ENCODE data around the gene QSOX2.

Gene QSOX2

GRCh38 chr9:136173648-136174290 lies 71.8 kb downstream of the QSOX2 start:
- no peaks in the 10 kb centered on the region for H3K4me1 ChIP-seq (ENCODE audit: control insufficient read depth in 2 of 2, insufficient read depth in 2 of 2, low read length in 2 of 2)
- H3K27ac ChIP-seq (ENCODE audit: low read depth in 2 of 2, low read length in 2 of 2) = no peak overlapping the region
- H3K9me3 ChIP-seq (ENCODE audit: control insufficient read depth in 2 of 2, low read length in 2 of 2) = no peaks in the 10 kb centered on the region
- H3K36me3 ChIP-seq (ENCODE audit: control insufficient read depth in 2 of 2, insufficient read depth in 2 of 2, low read length in 2 of 2) = no peaks in the 10 kb centered on the region
- peaks cover 4 to 6% of the 10 kb centered on the region in 2 donors for H3K27me3 ChIP-seq (ENCODE audit: control insufficient read depth in 2 of 2, insufficient read depth in 2 of 2, low read length in 2 of 2)
- no peak overlapping the region for H3K9ac ChIP-seq (ENCODE audit: low read depth in 1 of 2, low read length in 2 of 2)
- no peak overlapping the region for H3K4me3 ChIP-seq (ENCODE audit: low read length in 2 of 2)

DNA sequence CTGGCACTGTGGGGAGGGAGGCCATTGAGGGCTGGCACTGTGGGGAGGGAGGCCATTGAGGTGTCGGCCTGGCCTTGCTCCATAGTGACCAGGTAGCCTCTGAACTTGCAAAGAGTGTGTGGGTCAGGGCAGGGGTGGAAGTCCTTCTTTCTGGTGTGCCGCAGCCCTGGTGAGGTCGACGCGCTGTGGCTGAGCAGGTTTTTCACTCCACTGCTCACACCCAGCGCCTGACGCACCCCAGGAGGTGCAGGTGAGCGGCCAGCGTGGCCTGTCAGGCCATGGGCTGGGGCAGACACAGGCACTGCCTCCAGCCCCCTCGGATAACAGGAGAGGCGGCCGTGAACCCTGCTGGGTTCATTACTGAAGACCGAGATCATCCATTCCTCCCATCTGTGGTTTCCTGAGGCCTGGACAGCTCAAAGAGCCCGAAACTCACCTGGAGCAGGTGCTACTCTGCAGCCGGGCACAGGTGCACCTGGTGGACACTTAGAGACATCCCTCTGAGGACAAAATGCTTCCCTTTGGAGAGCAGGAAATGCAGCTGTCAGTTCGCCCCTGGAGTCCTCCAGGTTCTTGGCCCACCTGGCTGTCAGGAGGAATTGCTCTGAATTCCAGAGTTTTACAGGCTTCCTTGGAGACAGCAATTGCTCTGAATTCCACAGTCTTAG lies 73.1 kb downstream of the QSOX2 start:
- Histone ChIP-seq H3K4me3 (ENCODE audit: low read length in 2 of 2) (no peak overlapping the region), H3K27ac (ENCODE audit: low read depth in 2 of 2, low read length in 2 of 2) (no peak overlapping the region), H3K9me3 (ENCODE audit: control insufficient read depth in 2 of 2, low read length in 2 of 2) (no peaks in the 10 kb centered on the region), H3K27me3 (ENCODE audit: control insufficient read depth in 2 of 2, insufficient read depth in 2 of 2, low read length in 2 of 2) (peaks cover 6 to 7% of the 10 kb centered on the region in 2 donors), H3K4me1 (ENCODE audit: control insufficient read depth in 2 of 2, insufficient read depth in 2 of 2, low read length in 2 of 2) (no peaks in the 10 kb centered on the region), H3K9ac (ENCODE audit: low read depth in 1 of 2, low read length in 2 of 2) (no peak overlapping the region), H3K36me3 (ENCODE audit: control insufficient read depth in 2 of 2, insufficient read depth in 2 of 2, low read length in 2 of 2) (no peaks in the 10 kb centered on the region)

DNA sequence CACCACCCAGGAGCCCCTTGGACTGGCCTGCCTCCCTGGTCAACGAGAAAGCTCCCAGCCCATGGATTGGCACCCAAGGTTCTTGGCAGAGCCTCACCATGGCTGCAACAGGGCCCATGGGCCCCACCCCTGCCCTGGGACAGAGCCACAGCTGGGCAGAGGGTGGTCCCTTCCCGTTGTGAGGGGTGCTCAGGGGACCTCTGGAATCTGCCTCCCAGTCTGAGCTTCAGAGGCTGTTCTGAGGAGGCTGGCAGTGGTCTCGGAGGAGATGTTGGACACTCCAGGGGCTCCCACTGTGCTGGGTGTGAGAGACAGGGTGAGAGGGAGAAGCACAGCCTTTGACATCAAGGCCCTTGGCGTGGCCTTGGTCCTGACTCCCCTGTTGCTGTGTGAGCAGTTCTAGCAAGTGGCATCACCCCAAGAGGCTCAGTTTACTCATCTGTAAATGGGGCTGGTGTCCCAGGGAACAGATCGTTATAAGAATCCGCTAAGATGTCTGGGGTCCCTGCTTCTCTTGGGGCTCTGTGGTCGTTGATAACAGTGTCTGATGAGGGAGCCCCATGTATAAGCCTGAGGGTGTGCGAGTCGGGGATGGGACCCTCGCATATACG lies 73.7 kb downstream of the QSOX2 start:
- H3K36me3 ChIP-seq (ENCODE audit: control insufficient read depth in 2 of 2, insufficient read depth in 2 of 2, low read length in 2 of 2) = no peaks in the 10 kb centered on the region
- H3K4me1 ChIP-seq (ENCODE audit: control insufficient read depth in 2 of 2, insufficient read depth in 2 of 2, low read length in 2 of 2) = no peaks in the 10 kb centered on the region
- H3K27me3 ChIP-seq (ENCODE audit: control insufficient read depth in 2 of 2, insufficient read depth in 2 of 2, low read length in 2 of 2) = peaks cover 6 to 7% of the 10 kb centered on the region in 2 donors
- H3K9me3 ChIP-seq (ENCODE audit: control insufficient read depth in 2 of 2, low read length in 2 of 2) = no peaks in the 10 kb centered on the region
- no peak overlapping the region for H3K4me3 ChIP-seq (ENCODE audit: low read length in 2 of 2)
- H3K27ac ChIP-seq (ENCODE audit: low read depth in 2 of 2, low read length in 2 of 2) = no peak overlapping the region
- no peak overlapping the region for H3K9ac ChIP-seq (ENCODE audit: low read depth in 1 of 2, low read length in 2 of 2)

DNA sequence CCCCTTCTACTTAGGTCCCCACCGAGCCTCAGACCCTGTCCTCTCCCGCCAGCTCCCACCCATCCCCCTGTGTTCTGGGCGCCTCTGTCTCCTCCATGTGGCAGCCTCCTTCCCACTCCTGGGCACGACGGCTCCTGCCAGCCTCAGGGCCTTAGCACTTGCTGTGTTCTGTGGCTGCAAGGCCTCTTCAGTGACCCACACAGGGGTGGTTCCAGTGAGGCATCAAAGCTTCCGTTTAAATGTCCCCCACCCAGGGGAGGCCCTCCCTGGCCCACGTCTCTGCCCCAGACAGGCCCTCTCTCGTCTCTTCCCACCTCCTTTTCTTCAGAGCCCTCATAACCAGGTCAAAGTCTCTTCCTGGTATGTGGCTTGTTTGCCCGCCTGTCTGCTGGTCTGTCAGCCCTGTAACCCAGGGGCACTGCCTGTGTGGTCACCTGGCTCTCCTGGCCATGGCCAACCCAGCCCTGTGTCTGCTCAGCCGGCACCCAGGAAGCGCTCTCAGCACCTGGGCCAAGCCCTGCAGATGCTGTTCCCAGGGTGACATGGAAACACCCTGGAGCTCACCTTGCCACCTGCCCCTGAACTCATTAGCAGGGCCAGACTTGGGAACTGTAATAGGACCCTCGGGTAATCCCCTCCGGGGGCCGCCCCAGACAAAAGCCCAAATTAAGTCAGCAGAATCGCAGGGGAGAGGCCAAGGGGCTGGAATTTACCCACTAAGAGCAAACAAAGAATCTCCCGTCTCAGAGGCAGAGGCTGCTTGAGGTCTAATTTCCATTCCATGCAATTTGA lies 74.4 kb downstream of the QSOX2 start:
- Histone ChIP-seq H3K4me1 (ENCODE audit: control insufficient read depth in 2 of 2, insufficient read depth in 2 of 2, low read length in 2 of 2) (no peaks in the 10 kb centered on the region), H3K9ac (ENCODE audit: low read depth in 1 of 2, low read length in 2 of 2) (no peak overlapping the region), H3K4me3 (ENCODE audit: low read length in 2 of 2) (no peak overlapping the region), H3K27me3 (ENCODE audit: control insufficient read depth in 2 of 2, insufficient read depth in 2 of 2, low read length in 2 of 2) (peaks cover 6 to 7% of the 10 kb centered on the region in 2 donors), H3K27ac (ENCODE audit: low read depth in 2 of 2, low read length in 2 of 2) (no peak overlapping the region), H3K36me3 (ENCODE audit: control insufficient read depth in 2 of 2, insufficient read depth in 2 of 2, low read length in 2 of 2) (no peaks in the 10 kb centered on the region), H3K9me3 (ENCODE audit: control insufficient read depth in 2 of 2, low read length in 2 of 2) (no peaks in the 10 kb centered on the region)

DNA sequence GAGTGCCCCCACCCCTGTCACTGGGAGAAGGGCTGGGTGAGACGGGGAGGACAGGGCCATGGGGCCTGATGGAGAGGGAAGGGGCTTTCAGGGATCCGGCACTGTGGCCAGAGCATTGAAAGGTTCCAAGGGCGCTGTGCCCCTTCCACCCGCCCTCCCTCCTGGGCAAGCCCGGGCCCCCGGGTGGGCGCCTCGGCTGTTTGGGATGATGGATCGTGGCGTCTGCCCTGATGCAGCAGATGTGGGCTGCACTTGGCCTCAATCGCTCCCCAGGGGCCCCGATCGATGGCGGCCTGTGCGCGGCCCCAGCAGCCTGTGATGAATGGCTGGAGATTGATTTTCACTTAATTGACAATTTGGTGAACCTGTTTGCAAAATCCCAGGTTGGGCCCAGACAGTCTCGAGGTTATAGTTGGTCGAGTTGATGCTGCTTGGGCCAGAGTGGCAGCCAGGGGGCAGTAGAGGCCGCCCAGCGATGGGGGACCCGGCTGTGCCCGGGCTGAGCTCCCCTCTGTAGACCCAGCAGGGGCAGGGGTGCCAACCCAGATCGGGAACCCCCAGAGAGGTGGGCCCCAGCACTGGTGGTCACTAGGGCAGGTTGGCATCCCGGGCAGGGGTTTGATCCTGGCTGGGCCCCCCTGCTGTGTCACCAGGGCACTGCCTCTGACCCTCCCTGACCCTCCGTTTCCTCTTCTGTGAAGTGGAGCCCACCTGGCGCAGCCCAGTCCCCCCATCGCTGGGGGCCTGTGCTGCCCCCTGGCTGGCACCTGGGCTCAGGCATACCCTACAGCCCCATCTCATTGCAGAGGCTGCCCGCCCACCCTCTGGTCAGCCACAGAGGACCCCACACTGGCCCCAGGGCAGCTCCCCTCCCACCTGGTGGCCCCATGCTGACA lies 75.4 kb downstream of the QSOX2 start:
- peaks cover 6 to 7% of the 10 kb centered on the region in 2 donors for H3K27me3 ChIP-seq (ENCODE audit: control insufficient read depth in 2 of 2, insufficient read depth in 2 of 2, low read length in 2 of 2)

DNA sequence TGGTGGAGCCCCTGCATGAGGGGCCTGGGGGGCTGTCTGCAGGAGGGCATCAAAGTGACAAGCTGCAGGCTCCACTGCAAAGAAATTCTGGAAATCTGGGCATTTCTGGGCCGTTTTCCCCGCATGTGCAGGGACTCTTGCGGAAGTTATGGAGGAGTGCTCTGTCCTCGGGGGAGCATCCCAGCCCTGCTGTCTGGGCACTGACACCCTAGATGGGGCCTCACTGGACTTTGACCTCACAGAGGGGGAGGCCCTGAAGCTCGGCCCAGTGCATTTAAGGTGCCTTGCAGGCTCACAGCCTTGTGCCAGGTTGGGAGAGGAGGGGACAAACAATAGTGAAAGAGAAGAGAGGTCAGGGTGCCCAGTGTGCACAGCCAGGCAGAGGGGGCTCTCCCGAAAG lies 76.1 kb downstream of the QSOX2 start:
- Histone ChIP-seq H3K9me3 (ENCODE audit: control insufficient read depth in 2 of 2, low read length in 2 of 2) (no peaks in the 10 kb centered on the region), H3K27me3 (ENCODE audit: control insufficient read depth in 2 of 2, insufficient read depth in 2 of 2, low read length in 2 of 2) (peaks cover 6 to 7% of the 10 kb centered on the region in 2 donors), H3K4me3 (ENCODE audit: low read length in 2 of 2) (no peak overlapping the region)

More for the DNA sequence above, 75.4 kb downstream of the QSOX2 start:
- no peaks in the 10 kb centered on the region for H3K9me3 ChIP-seq (ENCODE audit: control insufficient read depth in 2 of 2, low read length in 2 of 2)
- H3K9ac ChIP-seq (ENCODE audit: low read depth in 1 of 2, low read length in 2 of 2) = no peak overlapping the region
- no peaks in the 10 kb centered on the region for H3K4me1 ChIP-seq (ENCODE audit: control insufficient read depth in 2 of 2, insufficient read depth in 2 of 2, low read length in 2 of 2)
- H3K36me3 ChIP-seq (ENCODE audit: control insufficient read depth in 2 of 2, insufficient read depth in 2 of 2, low read length in 2 of 2) = no peaks in the 10 kb centered on the region
- no peak overlapping the region for H3K4me3 ChIP-seq (ENCODE audit: low read length in 2 of 2)
- no peak overlapping the region for H3K27ac ChIP-seq (ENCODE audit: low read depth in 2 of 2, low read length in 2 of 2)

DNA sequence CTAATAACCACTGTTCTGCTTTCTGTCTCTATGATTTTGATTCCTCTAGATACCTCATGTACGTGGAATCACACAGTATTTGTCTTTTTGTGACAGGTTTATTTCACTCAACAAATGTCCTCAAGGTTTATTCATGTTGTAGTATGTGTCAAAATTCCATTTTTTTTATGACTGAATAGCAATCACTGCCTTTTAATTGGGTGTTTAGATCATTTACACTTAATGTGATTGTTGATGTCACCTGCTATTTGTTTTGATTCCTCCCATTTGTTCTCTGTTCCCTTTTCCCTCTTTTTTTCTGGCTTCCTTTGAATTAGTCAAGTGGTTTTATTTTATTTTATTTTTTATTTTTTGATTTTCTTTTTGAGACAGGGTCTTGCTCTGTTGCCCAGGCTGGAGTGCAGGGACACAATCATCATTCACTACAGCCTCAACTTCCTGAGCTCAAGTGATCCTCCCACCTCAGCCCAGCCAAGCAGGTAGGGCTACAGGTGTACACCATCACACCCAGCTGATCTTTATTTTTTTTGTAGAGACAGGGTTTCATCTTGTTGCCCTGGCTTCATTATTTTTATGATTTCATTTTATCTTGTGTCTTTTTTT lies 82.3 kb downstream of the QSOX2 start:
- H3K27ac ChIP-seq (ENCODE audit: low read depth in 2 of 2, low read length in 2 of 2) = no peak overlapping the region
- H3K36me3 ChIP-seq (ENCODE audit: control insufficient read depth in 2 of 2, insufficient read depth in 2 of 2, low read length in 2 of 2) = no peaks in the 10 kb centered on the region
- no peaks in the 10 kb centered on the region for H3K9me3 ChIP-seq (ENCODE audit: control insufficient read depth in 2 of 2, low read length in 2 of 2)
- no peak overlapping the region for H3K9ac ChIP-seq (ENCODE audit: low read depth in 1 of 2, low read length in 2 of 2)
- no peaks in the 10 kb centered on the region for H3K4me1 ChIP-seq (ENCODE audit: control insufficient read depth in 2 of 2, insufficient read depth in 2 of 2, low read length in 2 of 2)
- no peak overlapping the region for H3K4me3 ChIP-seq (ENCODE audit: low read length in 2 of 2)
- peaks cover 0 to 3% of the 10 kb centered on the region in 2 donors for H3K27me3 ChIP-seq (ENCODE audit: control insufficient read depth in 2 of 2, insufficient read depth in 2 of 2, low read length in 2 of 2)

More for the DNA sequence above, 76.1 kb downstream of the QSOX2 start:
- Histone ChIP-seq H3K4me1 (ENCODE audit: control insufficient read depth in 2 of 2, insufficient read depth in 2 of 2, low read length in 2 of 2) (no peaks in the 10 kb centered on the region), H3K9ac (ENCODE audit: low read depth in 1 of 2, low read length in 2 of 2) (no peak overlapping the region), H3K36me3 (ENCODE audit: control insufficient read depth in 2 of 2, insufficient read depth in 2 of 2, low read length in 2 of 2) (no peaks in the 10 kb centered on the region), H3K27ac (ENCODE audit: low read depth in 2 of 2, low read length in 2 of 2) (no peak overlapping the region)

GRCh38 chr9:136160995-136161610 lies 84.5 kb downstream of the QSOX2 start:
- Histone ChIP-seq H3K36me3 (ENCODE audit: control insufficient read depth in 2 of 2, insufficient read depth in 2 of 2, low read length in 2 of 2) (no peaks in the 10 kb centered on the region), H3K4me3 (ENCODE audit: low read length in 2 of 2) (no peak overlapping the region), H3K9me3 (ENCODE audit: control insufficient read depth in 2 of 2, low read length in 2 of 2) (no peaks in the 10 kb centered on the region), H3K27me3 (ENCODE audit: control insufficient read depth in 2 of 2, insufficient read depth in 2 of 2, low read length in 2 of 2) (peaks cover 0 to 7% of the 10 kb centered on the region in 2 donors), H3K9ac (ENCODE audit: low read depth in 1 of 2, low read length in 2 of 2) (no peak overlapping the region), H3K4me1 (ENCODE audit: control insufficient read depth in 2 of 2, insufficient read depth in 2 of 2, low read length in 2 of 2) (no peaks in the 10 kb centered on the region), H3K27ac (ENCODE audit: low read depth in 2 of 2, low read length in 2 of 2) (no peak overlapping the region)

- no peak overlapping the region for H3K4me3 ChIP-seq (ENCODE audit: low read length in 2 of 2)
- no peaks in the 10 kb centered on the region for H3K4me1 ChIP-seq (ENCODE audit: control insufficient read depth in 2 of 2, insufficient read depth in 2 of 2, low read length in 2 of 2)
- H3K27me3 ChIP-seq (ENCODE audit: control insufficient read depth in 2 of 2, insufficient read depth in 2 of 2, low read length in 2 of 2) = peaks cover 0 to 7% of the 10 kb centered on the region in 2 donors
- no peaks in the 10 kb centered on the region for H3K36me3 ChIP-seq (ENCODE audit: control insufficient read depth in 2 of 2, insufficient read depth in 2 of 2, low read length in 2 of 2)
- H3K9me3 ChIP-seq (ENCODE audit: control insufficient read depth in 2 of 2, low read length in 2 of 2) = no peaks in the 10 kb centered on the region
- H3K27ac ChIP-seq (ENCODE audit: low read depth in 2 of 2, low read length in 2 of 2) = no peak overlapping the region
- no peak overlapping the region for H3K9ac ChIP-seq (ENCODE audit: low read depth in 1 of 2, low read length in 2 of 2)
Observed at GRCh38 chr9:136160381-136160841, 85.2 kb downstream of the QSOX2 start.

Measured in mucosa of rectum (tissue), 2 donors.